GM21360 (cell line): ENCODE measurements around the gene CADM1.

ENCODE experiments used
- ATAC-seq: cut with Tn5 transposase; IDR thresholded peaks from one replicate; pipeline ENCODE4 v1.9.1; 2021; ENCODE audit warnings: mild to moderate bottlenecking, moderate library complexity; ENCODE audit not compliant: unreplicated experiment

CADM1 gene

DNA sequence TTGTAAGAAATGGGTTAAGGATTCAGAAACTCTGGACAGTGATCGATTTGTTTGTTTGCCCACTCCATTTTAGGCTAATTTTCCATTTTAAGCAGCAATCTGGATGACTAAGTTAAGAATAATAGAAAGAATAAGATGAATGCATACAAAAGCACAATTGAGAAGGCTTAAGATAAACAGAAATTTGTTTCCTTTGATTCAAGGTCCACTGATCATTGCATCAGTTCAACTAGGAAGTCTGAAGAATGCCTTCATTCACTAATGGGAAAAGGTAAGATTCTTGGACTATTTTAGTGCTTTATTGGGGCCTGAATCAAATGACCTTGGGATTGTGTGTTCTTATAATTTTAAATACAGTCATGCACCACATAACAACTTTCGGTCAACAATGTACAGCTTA, 140.8 kb downstream of the CADM1 start:
- no peak for ATAC-seq

DNA sequence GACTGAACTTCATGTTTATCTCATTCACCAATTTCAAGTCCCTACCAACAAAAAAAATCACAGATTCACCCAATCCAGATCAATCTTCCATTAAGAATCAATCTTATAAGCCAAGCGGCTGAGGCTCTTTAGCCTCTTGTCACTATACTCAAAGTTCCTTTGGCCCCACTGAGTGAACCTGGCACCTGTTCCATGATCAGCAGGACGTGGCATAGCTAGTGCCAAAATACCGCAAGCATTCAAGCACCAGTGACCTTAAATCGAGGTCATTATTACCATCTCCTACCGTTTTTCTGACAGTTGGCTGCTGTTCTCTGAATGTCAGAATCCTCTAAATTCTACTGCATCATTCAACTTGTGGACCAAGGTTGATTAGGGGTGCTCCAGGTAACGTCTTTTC, 141.2 kb downstream of the CADM1 start:
- ATAC-seq, result no peak

DNA sequence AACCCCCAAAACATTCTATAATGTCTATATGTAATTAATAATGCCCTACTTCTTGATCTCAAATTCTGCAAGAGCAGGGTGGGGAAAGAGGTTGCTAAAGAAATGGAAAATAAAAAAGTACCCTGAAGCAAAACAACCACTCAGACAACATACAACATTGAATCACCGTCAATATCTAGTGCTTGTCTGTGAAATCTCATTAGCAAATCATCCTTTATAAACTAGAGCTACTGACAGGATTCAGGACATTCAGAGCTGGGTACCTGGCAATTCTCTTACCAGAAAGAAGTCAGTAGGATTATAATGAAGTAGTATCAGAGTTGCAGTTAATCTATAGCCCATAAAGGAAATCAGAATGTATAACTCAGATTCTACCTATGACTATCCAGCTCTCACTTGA, 143.2 kb downstream of the CADM1 start:
- ATAC-seq, result no peak

DNA sequence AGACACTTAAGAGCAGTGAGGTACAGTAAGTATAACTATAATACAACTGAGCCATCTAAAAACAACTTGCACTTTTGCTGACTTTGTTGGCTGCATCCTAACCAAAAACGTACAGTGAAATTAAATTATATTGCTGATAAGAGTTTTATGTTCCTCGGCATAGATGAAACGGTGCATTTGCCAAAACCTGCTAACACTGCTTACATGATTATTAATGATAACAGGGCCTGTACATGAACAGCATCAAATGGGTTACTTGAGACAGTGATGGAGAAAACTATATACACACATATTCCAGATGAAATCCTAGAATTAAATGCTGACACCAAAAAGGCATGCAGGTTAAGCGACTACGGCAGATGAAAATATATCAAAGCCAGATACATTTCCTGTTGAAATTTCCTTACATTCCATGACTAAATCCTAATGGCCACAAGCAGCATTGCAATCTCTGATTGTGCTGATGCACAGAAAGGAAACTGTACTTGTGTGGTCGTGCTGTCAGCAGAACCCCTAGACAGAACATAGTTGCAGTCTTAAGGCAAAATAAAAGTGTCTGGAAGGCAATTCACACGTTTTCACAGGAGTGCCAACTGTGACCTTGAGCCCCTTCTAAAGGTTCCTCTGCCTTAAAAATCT, 143.9 kb downstream of the CADM1 start:
- no peak for ATAC-seq

DNA sequence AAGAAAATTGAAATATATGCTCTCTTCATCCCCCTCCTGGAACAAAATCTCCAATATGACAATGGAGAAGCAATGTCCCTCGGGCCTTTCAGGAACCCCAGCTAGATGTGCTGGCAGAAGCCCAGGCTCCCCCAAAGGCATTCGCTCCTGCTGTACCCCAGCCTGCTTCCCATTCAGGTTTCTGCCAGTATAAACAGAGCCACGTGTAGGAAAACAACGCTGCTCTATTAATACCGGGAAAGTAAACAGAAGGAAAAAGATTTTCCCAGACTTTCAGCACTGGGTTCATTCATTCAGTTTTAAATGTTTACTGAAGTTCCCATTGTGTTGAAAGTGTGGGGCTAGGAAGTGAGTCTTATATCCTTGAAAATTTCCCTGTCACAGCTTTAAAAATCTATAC, 147.1 kb downstream of the CADM1 start:
- ATAC-seq, result no peak

DNA sequence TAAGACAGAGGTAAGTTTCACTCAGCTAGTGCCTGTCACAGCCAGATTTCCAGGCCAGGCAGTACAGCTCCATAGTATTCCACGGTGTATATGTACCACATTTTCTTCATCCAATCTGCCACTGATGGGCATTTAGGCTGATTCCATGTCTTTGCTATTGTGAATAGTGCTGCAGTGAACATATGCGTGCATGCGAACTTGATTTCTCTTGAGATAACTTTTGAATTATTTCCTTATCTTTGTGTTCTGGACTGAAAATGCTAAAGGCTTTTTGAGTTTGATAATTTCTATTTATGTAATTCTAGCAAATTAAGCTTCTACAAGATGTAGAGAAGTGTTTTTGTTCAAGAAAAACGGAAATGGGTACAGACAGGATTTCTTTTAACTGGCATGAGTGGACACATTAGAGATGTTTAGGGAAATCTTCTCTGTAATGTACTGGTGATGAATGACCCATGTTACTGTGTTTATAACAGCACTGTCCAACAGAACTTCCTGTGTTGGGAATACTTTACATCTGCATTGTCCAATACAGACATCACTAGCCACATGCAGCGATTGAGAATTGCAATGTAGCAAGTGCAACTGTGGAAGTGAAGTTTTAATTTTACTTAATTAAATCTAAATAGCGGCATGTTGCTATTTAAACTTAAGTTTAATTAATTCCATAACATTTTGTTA, 151.3 kb downstream of the CADM1 start:
- no peak for ATAC-seq

DNA sequence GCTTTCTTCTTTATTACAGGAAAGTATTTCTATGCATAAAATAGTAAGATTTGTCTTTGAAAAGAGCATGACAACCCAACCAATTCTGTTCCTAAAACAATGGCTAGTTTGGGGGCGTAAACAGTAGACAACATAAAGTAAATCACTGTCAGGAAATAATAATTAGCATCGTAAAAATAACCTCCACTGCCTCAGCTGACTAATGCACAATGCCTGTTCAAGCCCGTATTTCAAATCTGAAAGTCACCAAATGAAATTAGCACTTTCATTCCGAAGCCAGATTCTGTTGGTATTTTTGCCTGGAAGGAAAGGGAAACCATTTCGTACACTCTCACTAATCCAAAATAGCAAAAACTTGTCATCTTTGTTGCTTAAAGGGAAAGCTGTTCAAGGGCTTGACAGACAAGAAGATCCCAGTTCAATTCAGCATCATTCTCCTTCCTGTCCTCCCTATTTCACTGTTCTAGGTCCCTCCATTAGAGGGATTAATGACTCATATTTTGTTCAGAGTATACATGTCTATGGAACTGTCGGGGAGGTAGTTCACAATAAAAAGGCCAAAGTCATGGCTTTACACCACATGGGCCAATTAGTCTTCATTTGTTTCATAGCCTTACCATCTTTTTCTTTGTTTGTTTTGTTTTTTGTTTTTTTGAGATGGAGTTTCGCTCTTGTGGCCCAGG, 154.7 kb downstream of the CADM1 start:
- ATAC-seq, result no peak

DNA sequence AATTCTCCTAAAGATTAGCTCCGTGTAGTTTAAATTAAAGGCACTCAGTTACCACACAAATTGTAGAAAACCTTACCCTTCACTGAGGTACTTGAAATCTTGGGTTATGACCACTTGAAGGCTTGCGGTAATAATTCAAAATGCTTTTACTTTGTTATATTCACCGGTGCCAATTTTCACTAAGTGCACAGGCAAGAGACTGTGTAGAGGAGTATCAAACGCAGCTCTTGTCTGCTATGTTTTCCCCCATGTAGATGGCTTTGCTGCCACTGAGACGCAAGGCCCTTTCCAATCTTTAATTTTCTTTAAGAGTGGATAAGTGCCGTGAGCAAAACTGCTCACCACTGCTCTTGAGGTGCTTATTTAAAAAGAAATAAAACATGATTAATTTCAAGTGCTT, 155.8 kb downstream of the CADM1 start:
- ATAC-seq, result no peak

DNA sequence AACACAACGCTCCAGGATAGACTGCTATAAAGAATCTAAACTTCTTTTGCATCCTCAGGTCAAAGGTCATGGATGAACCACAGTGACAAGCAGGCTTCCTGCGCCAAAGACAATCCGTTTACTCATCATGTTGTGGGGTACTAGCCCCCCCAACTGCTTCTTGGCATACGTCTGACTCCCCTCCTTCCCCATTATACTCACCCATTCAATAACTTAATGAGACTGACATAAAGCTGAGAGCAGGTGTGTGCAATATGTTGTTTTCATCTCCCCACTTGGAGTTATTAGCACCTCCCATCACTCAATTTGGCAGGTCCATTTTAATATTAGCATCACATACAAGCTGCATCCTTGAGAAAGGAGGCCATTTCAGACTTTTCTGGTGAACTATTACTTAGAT, 157.1 kb downstream of the CADM1 start:
- ATAC-seq, result no peak

DNA sequence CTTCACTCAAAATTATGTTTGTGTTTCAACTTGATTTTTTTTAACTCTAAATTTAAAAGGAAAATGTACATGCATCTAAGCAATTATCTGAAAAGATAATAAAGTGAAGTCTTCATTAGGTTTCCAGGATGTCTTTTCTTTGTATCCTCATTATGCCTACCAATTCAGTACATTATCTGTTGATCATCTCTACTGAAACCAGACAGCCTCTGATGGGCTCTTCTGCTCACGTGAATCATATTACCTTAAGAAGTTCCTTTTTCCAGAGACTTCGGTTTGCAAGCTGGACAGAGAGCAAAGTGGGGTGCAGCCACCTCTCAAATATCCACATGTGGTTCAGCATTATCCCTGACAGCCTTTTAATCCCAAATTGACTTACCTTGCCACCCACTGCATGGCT, 158.4 kb downstream of the CADM1 start:
- ATAC-seq, result no peak

DNA sequence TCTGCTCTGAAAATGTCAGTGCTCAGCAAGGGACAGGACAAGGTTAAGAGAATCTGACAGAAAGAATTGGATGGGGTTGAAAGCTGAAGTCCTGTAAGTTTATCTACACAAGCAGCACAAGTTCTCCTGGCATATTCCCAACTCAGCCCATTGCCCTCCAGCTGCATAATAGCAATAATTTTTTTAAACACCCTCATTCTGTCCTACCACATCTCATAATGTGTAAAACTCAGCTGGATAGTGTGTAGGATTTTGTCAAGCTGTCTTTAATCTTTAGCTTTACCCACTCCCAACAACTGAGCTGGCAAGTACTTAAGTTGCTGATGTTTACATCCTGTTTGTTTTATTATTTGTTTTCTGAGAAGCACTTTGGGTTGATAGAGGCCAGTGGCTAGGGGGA, 158.9 kb downstream of the CADM1 start:
- ATAC-seq, result no peak

DNA sequence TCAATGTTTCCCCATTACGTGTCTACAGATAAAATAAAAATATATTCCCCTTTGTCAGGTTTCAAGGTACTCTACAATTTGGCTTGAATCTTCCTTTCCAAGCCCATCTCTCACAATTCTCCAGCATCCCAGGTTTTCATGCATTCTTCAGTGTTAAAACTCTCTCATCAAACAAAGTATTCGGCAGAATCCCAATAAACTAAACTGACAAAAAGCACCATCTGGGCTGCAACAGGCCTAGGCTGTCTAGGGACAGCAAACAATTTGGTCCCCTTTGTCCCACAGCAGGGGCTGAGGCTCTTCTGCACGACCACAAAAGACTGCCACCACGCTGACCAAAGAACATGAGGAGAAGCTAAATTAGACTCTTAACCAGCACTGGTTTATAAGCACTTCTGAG, 159.4 kb downstream of the CADM1 start:
- ATAC-seq, result no peak

DNA sequence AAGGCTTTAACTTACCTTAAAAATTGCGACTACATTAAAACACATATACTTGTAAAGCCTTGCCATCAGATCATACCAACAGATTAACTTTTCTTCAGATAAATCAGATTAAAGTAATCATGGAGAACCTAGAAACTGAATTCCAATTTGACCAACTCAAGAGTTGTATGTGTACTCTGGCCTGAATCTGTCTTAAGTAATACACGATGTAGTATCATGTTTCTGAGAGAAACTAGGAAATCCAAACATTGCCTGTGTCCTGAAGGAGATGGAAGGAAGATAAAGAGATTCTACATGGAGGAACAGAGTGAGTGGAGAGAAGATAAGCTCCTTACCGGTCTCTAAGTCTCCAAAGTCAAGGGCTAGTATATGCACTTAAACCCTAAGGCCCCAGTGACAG, 162.1 kb downstream of the CADM1 start:
- no peak for ATAC-seq

DNA sequence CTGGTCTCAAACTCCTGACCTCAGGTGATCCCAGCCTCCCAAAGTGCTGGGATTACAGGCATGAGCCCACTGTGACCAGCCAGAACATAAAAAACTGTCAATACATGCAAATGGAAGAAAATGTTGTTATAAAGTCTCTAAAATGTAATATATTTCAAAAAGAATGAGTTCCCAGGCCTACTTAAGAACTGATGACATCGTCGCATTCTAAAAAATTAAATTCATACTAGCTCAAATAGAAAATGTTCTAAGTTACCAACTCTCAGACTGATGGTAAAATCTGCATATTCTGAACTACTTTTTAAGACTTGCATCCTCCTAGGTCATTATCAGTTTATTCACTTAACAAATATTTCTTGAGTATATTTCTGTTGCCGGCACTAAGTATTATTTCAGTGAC, 163.3 kb downstream of the CADM1 start:
- no peak for ATAC-seq

DNA sequence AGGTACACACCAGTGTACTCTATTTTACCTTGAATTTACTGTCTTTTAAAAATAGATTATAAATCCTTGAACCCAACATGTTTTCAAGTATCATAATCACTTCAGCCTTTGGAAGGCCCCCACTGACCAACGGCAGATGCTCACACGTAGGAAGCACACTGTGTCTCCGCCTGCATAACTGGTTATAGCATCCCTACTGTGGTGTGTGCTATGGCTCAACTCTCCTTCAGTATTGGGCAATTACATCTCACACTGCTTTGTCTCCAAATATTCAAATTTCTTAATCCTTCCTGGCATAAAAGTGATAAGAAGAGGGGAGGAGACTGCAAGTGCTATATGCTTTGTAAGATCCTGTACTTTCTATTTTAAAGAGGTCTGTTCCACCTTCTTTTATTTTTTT, 165.7 kb downstream of the CADM1 start:
- no peak for ATAC-seq

DNA sequence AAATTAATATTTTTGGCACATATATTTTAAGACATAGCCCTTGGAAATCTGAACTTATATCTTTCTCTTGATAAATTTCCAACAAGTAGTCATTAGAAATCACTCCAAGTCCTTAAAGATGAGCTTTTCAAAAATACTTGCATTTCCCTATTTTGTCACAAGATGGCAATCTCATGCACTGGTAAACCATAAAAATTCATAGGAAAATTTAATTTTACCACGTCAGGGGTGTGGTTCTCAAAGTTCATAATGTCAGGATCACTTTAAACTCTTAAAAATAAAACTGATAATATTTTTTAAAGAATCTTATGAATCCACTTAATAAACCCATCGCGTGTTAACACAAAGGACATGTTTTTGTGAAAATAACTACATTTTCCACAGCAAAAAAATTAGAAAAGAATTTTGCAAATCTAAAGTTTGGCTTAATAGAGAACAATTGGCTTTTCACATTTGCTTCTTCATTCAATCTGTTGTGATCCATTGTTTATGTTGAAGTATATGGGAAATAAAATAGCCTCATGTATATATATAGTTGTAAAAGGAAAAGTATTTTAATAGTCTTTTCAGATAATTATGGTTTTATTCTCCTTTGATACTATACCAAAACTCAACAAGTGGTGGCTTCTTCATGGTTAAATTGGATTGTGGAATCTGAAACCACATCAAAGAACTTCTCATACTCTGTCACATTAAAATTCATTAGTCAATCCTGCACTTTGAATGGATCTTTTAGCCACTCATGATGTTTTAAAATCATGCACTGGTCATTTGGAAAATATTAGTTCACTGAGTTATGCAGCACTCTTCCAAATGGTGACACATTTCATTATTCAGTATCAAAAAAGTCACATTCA, 169.1 kb downstream of the CADM1 start:
- ATAC-seq, result no peak

DNA sequence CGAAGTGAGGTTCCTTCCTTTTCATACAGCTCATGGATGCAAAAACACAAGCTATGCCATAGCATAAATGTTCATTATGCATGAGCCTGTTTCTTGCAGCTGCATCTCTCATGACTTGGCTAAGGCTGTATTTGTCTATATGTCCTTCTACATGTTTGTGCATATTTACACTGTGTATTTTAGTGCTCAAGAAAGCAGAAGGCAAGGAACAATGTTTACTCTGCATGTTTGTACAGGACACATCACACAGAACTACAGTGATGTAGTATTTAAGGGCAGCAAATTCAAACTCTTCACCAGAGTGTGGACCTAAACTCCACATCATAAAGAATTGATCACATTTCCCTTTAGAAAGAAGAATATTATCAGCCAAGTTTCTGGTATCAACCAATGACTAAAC, 170.3 kb downstream of the CADM1 start:
- no peak for ATAC-seq

DNA sequence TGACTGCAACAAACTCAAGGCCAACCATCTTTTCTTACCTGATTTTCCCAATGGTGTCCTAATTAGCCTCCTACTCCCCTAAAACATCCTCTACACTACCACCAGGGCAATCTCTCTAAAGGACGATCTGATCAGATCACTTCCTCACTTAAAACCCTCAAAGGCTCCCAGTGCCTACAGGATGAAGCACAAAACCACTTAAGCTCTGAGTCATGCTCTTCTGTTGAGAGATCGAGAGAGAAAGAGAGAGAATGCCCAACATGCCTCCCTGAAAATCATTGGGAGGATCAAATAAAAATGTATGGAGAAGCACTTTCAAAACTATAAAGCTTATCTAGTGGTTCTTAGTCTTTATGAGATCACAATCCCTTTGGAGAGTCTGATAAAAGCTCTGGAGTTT, 171.1 kb downstream of the CADM1 start:
- no peak for ATAC-seq

DNA sequence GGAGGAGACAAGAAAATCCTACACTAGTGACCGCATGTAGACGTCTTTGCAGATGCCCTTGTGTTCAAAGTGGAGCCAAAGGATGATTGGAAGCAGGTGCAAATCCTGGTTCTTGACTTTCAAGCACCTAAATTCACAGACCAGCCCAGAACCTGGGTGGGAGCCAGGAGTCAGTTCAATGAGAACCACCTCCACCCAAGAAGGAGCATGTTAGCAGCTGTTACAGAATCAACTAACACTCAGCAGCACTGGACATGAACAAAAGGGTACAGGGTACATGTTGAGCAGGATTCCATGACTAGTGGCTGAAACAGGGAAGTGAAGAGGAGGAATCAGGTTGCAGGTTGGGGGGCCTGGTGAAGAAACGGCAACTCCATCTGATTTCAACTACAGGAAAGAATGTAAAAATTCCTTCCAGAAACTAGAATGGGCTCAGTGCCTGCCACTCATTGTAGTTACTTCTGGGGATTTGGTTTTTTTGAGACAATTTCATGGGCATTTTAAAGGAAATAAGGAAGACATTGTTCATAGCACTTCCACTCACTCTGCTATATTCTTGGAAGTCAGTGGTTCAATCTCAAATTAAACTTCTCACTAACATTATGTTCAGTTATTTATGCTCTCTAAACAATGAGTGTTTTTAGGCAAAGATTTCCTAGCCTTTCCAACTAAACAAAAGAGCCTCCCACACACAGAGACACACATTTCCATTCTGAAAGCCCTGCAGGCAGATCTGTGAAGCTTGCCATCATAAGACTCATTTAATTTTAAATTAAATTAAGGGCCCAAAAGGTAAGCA, 173.3 kb downstream of the CADM1 start:
- no peak for ATAC-seq

DNA sequence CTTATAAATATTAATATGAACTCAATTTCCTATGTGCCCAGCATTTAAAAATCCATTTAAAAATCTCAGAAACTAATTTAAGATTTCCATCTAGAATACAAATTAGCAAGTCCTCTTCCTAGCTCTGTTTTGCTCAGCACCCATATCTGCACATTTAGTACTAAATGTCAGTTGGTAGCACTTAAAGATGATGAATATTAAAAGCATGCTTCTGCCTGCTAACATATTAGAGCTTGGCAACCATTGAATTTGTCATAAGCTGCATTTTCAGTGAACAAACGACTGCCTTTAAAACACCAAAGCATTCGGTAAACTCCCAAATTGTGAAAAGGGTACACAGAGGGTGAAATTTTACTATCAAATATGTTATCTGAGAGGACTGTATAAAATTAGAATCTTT, 177.7 kb downstream of the CADM1 start:
- no peak for ATAC-seq

DNA sequence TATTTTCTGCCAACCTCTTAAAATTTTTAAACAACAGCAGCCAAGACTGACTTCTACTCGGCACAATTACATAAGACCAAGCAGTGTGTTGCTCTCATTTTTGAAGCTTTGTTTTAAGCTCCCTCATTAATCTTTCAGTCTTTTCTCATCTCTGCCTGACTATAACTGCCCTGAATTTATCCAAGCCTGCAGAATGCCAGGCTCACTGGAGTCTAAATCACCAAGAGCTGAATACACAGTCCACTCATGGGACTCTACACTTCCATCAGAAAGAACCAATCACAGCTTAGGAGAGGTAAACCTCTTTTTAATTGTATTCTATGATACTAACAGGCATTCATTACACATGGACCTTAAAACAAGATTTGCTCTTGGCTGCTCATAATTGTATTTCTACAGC, 178.7 kb downstream of the CADM1 start:
- ATAC-seq, result no peak
